HepG2 (cell line): Measurements from ENCODE around the gene UCK2. TPM values are rescaled to one million over a fixed set of nuclear protein-coding genes. Genes with fewer than 3 reads are reported as not detected.

Experiments used
- ATAC-seq: fragments of 200-7000 bp; cut with Tn5 transposase; 3 replicates; pipeline ENCODE4 v1.9.1; 2020; ENCODE audit warnings: mild to moderate bottlenecking, moderate library complexity
- BruUV-seq: library from RNA; stranded (reverse); fragments of 400-500 nt; replicated peaks from 2 replicates; lab custom pipeline; 2021; lab: Mats Ljungman, UMichigan
- CTCF ChIA-PET: fragments of 300-600 bp; formaldehyde crosslinking; extraction: SDS; loops from one replicate; lab custom pipeline; 2021; ENCODE audit warnings: low total read pairs, inconsistent platforms, low intra/inter-chr PET ratio; lab: Yijun Ruan, JAX
- POLR2A ChIA-PET: fragments of 350-600 bp; sonication (Branson Sonifier 250); formaldehyde crosslinking; loops from one replicate; lab custom pipeline; 2020; ENCODE audit warnings: antibody characterized with exemption, inconsistent platforms; lab: Yijun Ruan, JAX
- DNase-seq: peaks from one replicate; pipeline ENCODE4 v3.0.0-alpha.2; 2015; ENCODE audit warnings: low spot score
- FAIRE-seq: peaks from 3 replicates; lab custom pipeline; 2011; peaks lifted over from hg19 to GRCh38; lab: Jason Lieb, UNC
- H2AFZ ChIP-seq: one replicate; pipeline ENCODE4 v1.6.1; 2011; ENCODE audit warnings: low read length, inconsistent platforms
- H3K27ac ChIP-seq: fragments of 300-600 bp; 3 replicates; pipeline ENCODE4 v1.8.0; 2011; ENCODE audit warnings: mixed run types, mild to moderate bottlenecking, mixed read lengths, low read length, inconsistent platforms; ENCODE audit not compliant: insufficient read depth; ENCODE audit errors: extremely low read length
- H3K27me3 ChIP-seq, 2 experiments: fragments of 200-600 bp in 1 of 2; 2 replicates in 1 of 2; 3 replicates in 1 of 2; pipeline versions ENCODE4 v1.6.0 to v1.8.0; 2011; ENCODE audit warnings: low read length in 2 of 2, mild to moderate bottlenecking in 2 of 2, moderate library complexity in 2 of 2, inconsistent platforms in 1 of 2; ENCODE audit not compliant: insufficient read depth in 2 of 2, control insufficient read depth in 1 of 2
- H3K36me3 ChIP-seq, 2 experiments: fragments of 200-600 bp in 1 of 2; replicated peaks in 1 of 2; 2 replicates in 1 of 2; 3 replicates in 1 of 2; pipeline versions ENCODE4 v1.5.1 to v1.8.0; 2011; ENCODE audit warnings: low read length in 2 of 2, inconsistent platforms in 1 of 2; ENCODE audit not compliant: insufficient read depth in 2 of 2, control insufficient read depth in 1 of 2
- H3K4me1 ChIP-seq: 2 replicates; pipeline ENCODE4 v1.5.1; 2012; ENCODE audit warnings: low read length, inconsistent platforms; ENCODE audit not compliant: insufficient read depth
- H3K4me2 ChIP-seq: 2 replicates; pipeline ENCODE4 v1.6.0; 2011; ENCODE audit warnings: low read depth, low read length, inconsistent platforms
- H3K4me3 ChIP-seq, 3 experiments: fragments of 200-600 bp in 1 of 3; sonication (generic), shearing (Covaris generic) in 1 of 3; replicated peaks in 1 of 3; 2 replicates each; pipeline ENCODE4 v1.5.1; 2011 to 2016; ENCODE audit warnings: low read length in 3 of 3, inconsistent platforms in 2 of 3, low read depth in 2 of 3, mild to moderate bottlenecking in 2 of 3, control low read depth in 1 of 3, mixed read lengths in 1 of 3; ENCODE audit not compliant: insufficient read depth in 1 of 3
- H3K79me2 ChIP-seq: one replicate; pipeline ENCODE4 v1.6.1; 2011; ENCODE audit warnings: low read length, inconsistent platforms; ENCODE audit not compliant: insufficient read depth
- H3K9ac ChIP-seq: 2 replicates; pipeline ENCODE4 v1.6.0; 2011; ENCODE audit warnings: mild to moderate bottlenecking, low read depth, low read length, inconsistent platforms; ENCODE audit not compliant: insufficient read depth
- H3K9me3 ChIP-seq: 2 replicates; pipeline ENCODE4 v1.5.1; 2012; ENCODE audit warnings: mild to moderate bottlenecking, low read length
- H4K20me1 ChIP-seq: 2 replicates; pipeline ENCODE4 v1.6.0; 2011; ENCODE audit warnings: inconsistent platforms, mild to moderate bottlenecking, low read length, moderate library complexity; ENCODE audit not compliant: insufficient read depth
- BORCS8-MEF2B ChIP-seq: sonication (generic); formaldehyde crosslinking; IDR thresholded peaks from 2 replicates; pipeline ENCODE4 v1.8.0; 2022; ENCODE audit warnings: mild to moderate bottlenecking, missing genetic modification reagents
- GTF2F1 ChIP-seq: fragments of 150-350 bp; IDR thresholded peaks from 2 replicates; pipeline ENCODE4 v1.6.1; 2014; ENCODE audit warnings: low read length
- KDM5A ChIP-seq: fragments of 200-600 bp; sonication (generic); IDR thresholded peaks from 2 replicates; pipeline ENCODE4 v1.7.0; 2018; ENCODE audit warnings: antibody characterized with exemption, mild to moderate bottlenecking, low read length, borderline replicate concordance
- RAD21 ChIP-seq: fragments of 450-650 bp; formaldehyde crosslinking; IDR thresholded peaks from 2 replicates; pipeline ENCODE4 v1.5.0; 2020; ENCODE audit warnings: mild to moderate bottlenecking
- RBM22 ChIP-seq: fragments of 200-400 bp; formaldehyde crosslinking; optimal IDR thresholded peaks from 2 replicates; pipeline ENCODE3; 2017; ENCODE audit warnings: mild to moderate bottlenecking, low read length, moderate library complexity
- SMC3 ChIP-seq: IDR thresholded peaks from 2 replicates; pipeline ENCODE4 v1.6.1; 2011; ENCODE audit warnings: low read length, improper control_type of control experiment
- STAG1 ChIP-seq: sonication (generic); formaldehyde crosslinking; IDR thresholded peaks from 2 replicates; pipeline ENCODE4 v1.4.0; 2020; ENCODE audit warnings: missing genetic modification reagents
- TGIF2 ChIP-seq: IDR thresholded peaks from 2 replicates; pipeline ENCODE4 v1.6.1; 2016; ENCODE audit warnings: control low read depth, missing compliant biosample characterization
- ZNF225 ChIP-seq: sonication (generic); formaldehyde crosslinking; IDR thresholded peaks from 2 replicates; pipeline ENCODE4 v1.4.0; 2020; ENCODE audit warnings: mild to moderate bottlenecking, missing genetic modification reagents
- ZNF644 ChIP-seq: IDR thresholded peaks from 2 replicates; pipeline ENCODE4 v1.6.1; 2016; ENCODE audit warnings: low read depth
- WGBS: methylation state at CpG from one replicate; pipeline ENCODE4 v1.1.6; 2017; ENCODE audit warnings: low lambda C conversion rate; 5-methylcytosine and 5-hydroxymethylcytosine counted together
- in situ Hi-C: cut with HindIII; loops from 2 replicates; pipeline ENCODE4 v1.10.0; 2017; ENCODE audit warnings: low pct_unique_long_range_greater_than_20kb; ENCODE audit not compliant: extremely low pct_ligation_motif_present
- intact Hi-C: fragments of 100-400 bp; cut with micrococcal nuclease; formaldehyde crosslinking; loops from one replicate; pipeline ENCODE4 v1.10.0; 2022; ENCODE audit not compliant: unreplicated experiment
- polyA plus RNA-seq, 8 experiments: library from polyadenylated mRNA; depleted of rRNA in 3 of 8; stranded (reverse) in 7 of 8; unstranded in 1 of 8; fragments of >200 nt; fragmentation: Illumina TruSeq in 4 of 8; extraction: Trizol in 4 of 8; gene quantifications; 2 replicates each; pipeline versions ENCODE4 v1.2.1 to v1.2.3, GENCODE V29; 2011 to 2016; ENCODE audit warnings: low read depth in 4 of 8, missing spikeins in 1 of 8, mixed read lengths in 1 of 8; ENCODE audit not compliant: insufficient read depth in 1 of 8
- total RNA-seq, 5 experiments: library from RNA; depleted of rRNA; stranded (reverse); fragments of >200 nt; fragmentation: Illumina TruSeq; extraction: Trizol; gene quantifications; 2 replicates each; pipeline ENCODE4 v1.2.3, GENCODE V29; 2016; ENCODE audit warnings: low read depth in 1 of 5
- TF ChIP-seq, protein P1 (sequence below): sonication (generic); formaldehyde crosslinking; conservative IDR thresholded peaks from 2 replicates; pipeline ENCODE4 v1.8.0; 2022; ENCODE audit warnings: mild to moderate bottlenecking, moderate library complexity, missing genetic modification reagents
- TF ChIP-seq, protein P2 (sequence below): IDR thresholded peaks from 2 replicates; pipeline ENCODE4 v1.6.1; 2012; ENCODE audit warnings: low read depth, low read length, improper control_type of control experiment
- TF ChIP-seq, protein P3 (sequence below): sonication (generic); formaldehyde crosslinking; IDR thresholded peaks from 2 replicates; pipeline ENCODE4 v1.4.0; 2020; ENCODE audit warnings: missing genetic modification reagents
- TF ChIP-seq, protein P4 (sequence below): sonication (generic); formaldehyde crosslinking; IDR thresholded peaks from 2 replicates; pipeline ENCODE4 v1.5.0; 2020; ENCODE audit warnings: mild to moderate bottlenecking, missing genetic modification reagents, moderate library complexity

The UCK2 gene
- total and polyA plus RNA-seq, 2 of the 13 experiments (the other 11 are each of a cell fraction or from before 2014, with no cell fraction given), result 64.3 to 78.0 TPM

DNA sequence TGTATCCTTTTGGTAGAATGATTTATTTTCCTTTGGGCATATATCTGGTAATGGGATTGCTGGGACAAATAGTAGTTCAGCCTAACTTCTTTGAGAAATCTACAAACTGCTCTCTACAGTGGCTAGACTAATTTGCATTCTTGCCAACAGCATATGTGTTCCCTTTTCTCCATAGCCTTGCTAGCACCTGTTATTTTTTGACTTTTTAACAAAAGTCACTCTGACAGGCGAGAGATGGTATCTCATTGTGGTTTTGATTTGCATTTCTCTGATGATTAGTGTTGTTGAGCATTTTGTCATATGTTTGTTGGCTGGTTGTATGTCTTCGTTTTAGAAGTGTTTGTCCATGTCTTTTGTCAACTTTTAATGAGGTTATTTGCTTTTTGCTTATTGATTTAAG is 99.8 kb downstream of the UCK2 start (continued):
- TF ChIP-seq, protein P1, sequence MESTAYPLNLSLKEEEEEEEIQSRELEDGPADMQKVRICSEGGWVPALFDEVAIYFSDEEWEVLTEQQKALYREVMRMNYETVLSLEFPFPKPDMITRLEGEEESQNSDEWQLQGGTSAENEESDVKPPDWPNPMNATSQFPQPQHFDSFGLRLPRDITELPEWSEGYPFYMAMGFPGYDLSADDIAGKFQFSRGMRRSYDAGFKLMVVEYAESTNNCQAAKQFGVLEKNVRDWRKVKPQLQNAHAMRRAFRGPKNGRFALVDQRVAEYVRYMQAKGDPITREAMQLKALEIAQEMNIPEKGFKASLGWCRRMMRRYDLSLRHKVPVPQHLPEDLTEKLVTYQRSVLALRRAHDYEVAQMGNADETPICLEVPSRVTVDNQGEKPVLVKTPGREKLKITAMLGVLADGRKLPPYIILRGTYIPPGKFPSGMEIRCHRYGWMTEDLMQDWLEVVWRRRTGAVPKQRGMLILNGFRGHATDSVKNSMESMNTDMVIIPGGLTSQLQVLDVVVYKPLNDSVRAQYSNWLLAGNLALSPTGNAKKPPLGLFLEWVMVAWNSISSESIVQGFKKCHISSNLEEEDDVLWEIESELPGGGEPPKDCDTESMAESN (CRISPR knock-in tag), result no peak
- TF ChIP-seq ZNF225 (CRISPR knock-in tag), result no peak

DNA sequence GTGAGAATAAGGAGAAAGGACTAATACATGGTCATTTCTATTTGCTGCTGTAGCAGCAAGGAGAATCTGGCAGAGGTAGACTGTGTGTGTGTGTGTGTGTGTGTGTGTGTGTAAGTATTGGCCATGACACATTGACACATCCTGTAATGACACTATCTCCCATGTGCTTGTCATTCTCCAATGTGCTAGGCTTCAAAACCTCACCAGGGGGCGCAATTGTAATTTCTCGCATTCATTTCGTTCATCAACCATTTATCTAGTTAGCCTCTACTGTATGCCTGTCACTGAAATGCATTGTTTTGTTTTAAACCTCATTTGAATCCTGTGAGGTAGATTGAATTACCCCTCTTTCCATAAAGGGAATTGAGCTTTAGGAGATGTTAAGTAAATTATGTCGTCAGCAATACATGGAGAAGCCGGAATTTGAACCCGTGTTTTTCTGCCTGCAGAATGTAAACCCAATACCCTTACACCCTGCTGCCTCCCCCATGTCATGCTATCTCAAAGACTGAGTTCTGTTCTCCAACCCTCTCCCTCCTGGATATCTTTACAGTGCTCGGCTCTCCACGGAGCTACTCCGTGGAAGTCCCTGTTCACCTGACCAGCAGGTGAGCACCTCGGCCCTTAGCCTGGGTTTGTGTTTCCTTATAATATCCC is 100.8 kb downstream of the UCK2 start:
- intact Hi-C loops, result no loop called here
- ChIA-PET CTCF (interaction anchor here (1.4 to 2.2 kb wide), 3 partner anchors 210 to 551 kb away, joined by 4 to 16 read pairs (median 6); no protein-coding TSS in a partner anchor), POLR2A (no interaction called here)
- Histone ChIP-seq H3K27ac (no peak overlapping the region), H3K4me2 (no peak overlapping the region), H2AFZ (no peak overlapping the region), H3K27me3 (no peaks in the 10 kb centered on the region; a peak in 1 of 5 replicates), H3K9ac (no peak overlapping the region), H3K36me3 (no peaks in the 10 kb centered on the region), H4K20me1 (no peaks in the 10 kb centered on the region), H3K9me3 (no peaks in the 10 kb centered on the region)
- WGBS, result 54% methylated on average over 10 of the region's 10 CpGs
- FAIRE-seq (peak; percentile 76), DNase-seq (peak; percentile 43)
- in situ Hi-C loops, result no loop called here
- BruUV-seq, result no TSS peak
- no peak for TF ChIP-seq ZNF644 (CRISPR knock-in tag)
- TF ChIP-seq GTF2F1, result no peak
- 0 out of 2 replicates have a peak, but pooled peaks have one; percentile 12 for TF ChIP-seq RAD21 (CRISPR knock-in tag)
- TF ChIP-seq, protein P2, sequence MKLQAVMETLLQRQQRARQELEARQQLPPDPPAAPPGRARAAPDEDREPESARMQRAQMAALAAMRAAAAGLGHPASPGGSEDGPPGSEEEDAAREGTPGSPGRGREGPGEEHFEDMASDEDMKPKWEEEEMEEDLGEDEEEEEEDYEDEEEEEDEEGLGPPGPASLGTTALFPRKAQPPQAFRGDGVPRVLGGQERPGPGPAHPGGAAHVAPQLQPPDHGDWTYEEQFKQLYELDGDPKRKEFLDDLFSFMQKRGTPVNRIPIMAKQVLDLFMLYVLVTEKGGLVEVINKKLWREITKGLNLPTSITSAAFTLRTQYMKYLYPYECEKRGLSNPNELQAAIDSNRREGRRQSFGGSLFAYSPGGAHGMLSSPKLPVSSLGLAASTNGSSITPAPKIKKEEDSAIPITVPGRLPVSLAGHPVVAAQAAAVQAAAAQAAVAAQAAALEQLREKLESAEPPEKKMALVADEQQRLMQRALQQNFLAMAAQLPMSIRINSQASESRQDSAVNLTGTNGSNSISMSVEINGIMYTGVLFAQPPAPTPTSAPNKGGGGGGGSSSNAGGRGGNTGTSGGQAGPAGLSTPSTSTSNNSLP, result peak; percentile 29; the same call in 1 of the 2 replicates
- no peak for TF ChIP-seq BORCS8-MEF2B
- TF ChIP-seq KDM5A, result no peak
- TF ChIP-seq, protein P3, sequence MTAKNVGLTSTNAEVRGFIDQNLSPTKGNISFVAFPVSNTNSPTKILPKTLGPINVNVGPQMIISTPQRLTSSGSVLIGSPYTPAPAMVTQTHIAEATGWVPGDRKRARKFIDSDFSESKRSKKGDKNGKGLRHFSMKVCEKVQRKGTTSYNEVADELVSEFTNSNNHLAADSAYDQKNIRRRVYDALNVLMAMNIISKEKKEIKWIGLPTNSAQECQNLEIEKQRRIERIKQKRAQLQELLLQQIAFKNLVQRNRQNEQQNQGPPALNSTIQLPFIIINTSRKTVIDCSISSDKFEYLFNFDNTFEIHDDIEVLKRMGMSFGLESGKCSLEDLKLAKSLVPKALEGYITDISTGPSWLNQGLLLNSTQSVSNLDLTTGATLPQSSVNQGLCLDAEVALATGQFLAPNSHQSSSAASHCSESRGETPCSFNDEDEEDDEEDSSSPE (CRISPR knock-in tag), result no peak
- TF ChIP-seq RBM22, result no peak
- TF ChIP-seq, protein P4, sequence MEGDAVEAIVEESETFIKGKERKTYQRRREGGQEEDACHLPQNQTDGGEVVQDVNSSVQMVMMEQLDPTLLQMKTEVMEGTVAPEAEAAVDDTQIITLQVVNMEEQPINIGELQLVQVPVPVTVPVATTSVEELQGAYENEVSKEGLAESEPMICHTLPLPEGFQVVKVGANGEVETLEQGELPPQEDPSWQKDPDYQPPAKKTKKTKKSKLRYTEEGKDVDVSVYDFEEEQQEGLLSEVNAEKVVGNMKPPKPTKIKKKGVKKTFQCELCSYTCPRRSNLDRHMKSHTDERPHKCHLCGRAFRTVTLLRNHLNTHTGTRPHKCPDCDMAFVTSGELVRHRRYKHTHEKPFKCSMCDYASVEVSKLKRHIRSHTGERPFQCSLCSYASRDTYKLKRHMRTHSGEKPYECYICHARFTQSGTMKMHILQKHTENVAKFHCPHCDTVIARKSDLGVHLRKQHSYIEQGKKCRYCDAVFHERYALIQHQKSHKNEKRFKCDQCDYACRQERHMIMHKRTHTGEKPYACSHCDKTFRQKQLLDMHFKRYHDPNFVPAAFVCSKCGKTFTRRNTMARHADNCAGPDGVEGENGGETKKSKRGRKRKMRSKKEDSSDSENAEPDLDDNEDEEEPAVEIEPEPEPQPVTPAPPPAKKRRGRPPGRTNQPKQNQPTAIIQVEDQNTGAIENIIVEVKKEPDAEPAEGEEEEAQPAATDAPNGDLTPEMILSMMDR (CRISPR knock-in tag), result peak; percentile 75
- 0 out of 2 replicates have a peak, but pooled peaks have one; percentile 19 for TF ChIP-seq TGIF2
- peak; percentile 56; the same call in 1 of the 2 replicates for TF ChIP-seq SMC3
- TF ChIP-seq STAG1 (CRISPR knock-in tag), result peak; percentile 53
- TF ChIP-seq, all 625 proteins: peak for 6
- Histone ChIP-seq H3K79me2 (no peaks in the 10 kb centered on the region), H3K4me1 (peaks cover 7% of the 10 kb centered on the region), H3K4me3 (no peak overlapping the region)
- ATAC-seq, result peak; percentile 48
